HG03060 (cell line): Measurements from ENCODE around the gene ASCL2.

Source experiments
- ATAC-seq: cut with Tn5 transposase; IDR thresholded peaks from one replicate; pipeline ENCODE4 v1.9.1; 2021; ENCODE audit warnings: low read depth, moderate number of reproducible peaks; ENCODE audit not compliant: unreplicated experiment

Gene ASCL2

GRCh38 chr11:2309251-2310072 is 39.1 kb upstream of the ASCL2 start:
- no peak for ATAC-seq

GRCh38 chr11:2308713-2309112 is 38.3 kb upstream of the ASCL2 start:
- no peak for ATAC-seq

GRCh38 chr11:2307501-2308331 is 37.3 kb upstream of the ASCL2 start:
- ATAC-seq, result no peak

- no peak for ATAC-seq
Observed at GRCh38 chr11:2306877-2307500, 36.6 kb upstream of the ASCL2 start.

- no peak for ATAC-seq
Observed at GRCh38 chr11:2306452-2306823, 36.0 kb upstream of the ASCL2 start.

- ATAC-seq, result no peak
Observed at GRCh38 chr11:2305788-2306451, 35.5 kb upstream of the ASCL2 start.

- ATAC-seq, result no peak
Observed at GRCh38 chr11:2305140-2305778, 34.9 kb upstream of the ASCL2 start.

GRCh38 chr11:2304506-2305139 is 34.2 kb upstream of the ASCL2 start:
- ATAC-seq, result no peak

- no peak for ATAC-seq
Observed at GRCh38 chr11:2303627-2304505, 33.5 kb upstream of the ASCL2 start.

- no peak for ATAC-seq
Observed at GRCh38 chr11:2302896-2303626, 32.7 kb upstream of the ASCL2 start.

GRCh38 chr11:2302306-2302895 is 32.0 kb upstream of the ASCL2 start:
- no peak for ATAC-seq

- ATAC-seq, result no peak
Observed at GRCh38 chr11:2301631-2302305, 31.4 kb upstream of the ASCL2 start, which contains the start of the genes C11orf21 and TSPAN32. Gene C11orf21, minus strand, starts transcription at chr11:2301918. Its CDS starts 110 bp downstream, at chr11:2301808. Gene TSPAN32, plus strand, starts transcription at chr11:2302013. Its CDS starts 137 bp downstream, at chr11:2302150.

GRCh38 chr11:2300936-2301630 is 30.7 kb upstream of the ASCL2 start:
- no peak for ATAC-seq

GRCh38 chr11:2300290-2300935 is 30.0 kb upstream of the ASCL2 start:
- ATAC-seq, result no peak

GRCh38 chr11:2299773-2300172 is 29.4 kb upstream of the ASCL2 start:
- no peak for ATAC-seq
